Stimulated activated CD4-positive, alpha-beta T cell treated with anti-CD3 and anti-CD28 coated beads, Interleukin-15, amount 100 ng/mL, for 48 hours (primary cell): ENCODE data around the gene CTNNB1.
"Not testable (repeated sequence)": the region's sequence is repeated elsewhere in the genome, so short reads cannot be mapped to it uniquely, and the experiment has no call there.

Source experiments
- DNase-seq, 2 donors: peaks; one replicate each; pipeline ENCODE4 v3.0.0-alpha.2; 2020; ENCODE audit warnings: low read depth in 2 of 2

Gene CTNNB1

DNA sequence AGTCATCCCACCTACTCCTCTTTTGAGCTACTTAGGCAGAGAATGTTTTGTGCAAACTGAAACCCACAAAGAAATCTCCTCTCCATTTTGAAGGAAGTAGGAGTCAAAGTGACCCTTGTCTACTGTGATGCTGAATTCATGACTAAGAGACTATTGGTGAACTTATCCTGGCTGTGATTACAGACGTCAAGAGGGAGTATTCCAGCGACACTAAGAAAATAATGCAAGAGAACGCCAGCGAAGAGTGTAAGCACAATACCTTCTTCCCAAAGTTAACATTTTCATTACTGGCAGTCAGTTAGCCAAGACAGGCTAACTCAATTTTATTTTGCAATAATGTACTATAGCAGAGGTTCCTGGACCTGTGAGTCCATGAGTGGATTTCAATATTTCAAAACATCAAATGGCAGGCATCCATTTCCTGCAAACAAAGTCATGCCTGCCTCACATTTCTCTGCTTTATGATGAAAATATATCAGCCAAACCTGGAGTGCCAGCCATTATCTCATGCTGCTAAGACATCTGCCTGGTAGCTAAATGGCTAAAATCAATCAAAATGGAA is 59.0 kb downstream of the CTNNB1 start:
- DNase-seq = no peak

- DNase-seq = no peak
These were observed 60.3 kb downstream of the CTNNB1 start for GRCh38 chr3:41259449-41260062.

GRCh38 chr3:41260063-41260450 is 60.8 kb downstream of the CTNNB1 start:
- no peak for DNase-seq

DNA sequence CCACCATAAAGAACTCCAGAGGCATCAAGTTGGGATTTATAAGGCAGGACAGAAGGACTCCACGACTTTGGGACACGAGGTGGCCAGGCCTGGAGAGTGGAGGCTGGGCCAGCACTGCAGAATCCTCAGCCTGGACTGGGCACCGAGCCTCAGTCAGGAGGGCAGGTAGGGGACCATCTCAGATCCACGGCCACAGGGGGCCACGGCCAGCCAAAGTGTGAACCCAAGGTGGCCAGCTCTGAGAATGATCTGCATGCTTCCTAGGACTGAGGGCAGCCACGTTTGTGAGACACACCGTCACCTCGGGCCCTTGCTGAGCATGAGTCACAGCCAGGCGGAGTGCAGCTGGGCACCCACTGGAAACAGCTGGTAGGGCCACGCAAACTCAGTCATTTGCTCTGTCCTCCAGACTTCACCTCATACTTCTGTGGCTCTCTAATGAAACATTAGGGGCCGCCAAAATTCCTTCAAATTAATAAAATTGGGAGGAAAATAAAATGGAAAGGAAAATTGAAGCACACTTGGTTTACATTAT is 65.8 kb downstream of the CTNNB1 start:
- no peak for DNase-seq

- DNase-seq = no peak
These were observed 66.5 kb downstream of the CTNNB1 start for GRCh38 chr3:41265823-41266273.

GRCh38 chr3:41267975-41268640 is 68.8 kb downstream of the CTNNB1 start:
- no peak for DNase-seq

- no peak for DNase-seq
These were observed 73.4 kb downstream of the CTNNB1 start for GRCh38 chr3:41272667-41273066.

DNA sequence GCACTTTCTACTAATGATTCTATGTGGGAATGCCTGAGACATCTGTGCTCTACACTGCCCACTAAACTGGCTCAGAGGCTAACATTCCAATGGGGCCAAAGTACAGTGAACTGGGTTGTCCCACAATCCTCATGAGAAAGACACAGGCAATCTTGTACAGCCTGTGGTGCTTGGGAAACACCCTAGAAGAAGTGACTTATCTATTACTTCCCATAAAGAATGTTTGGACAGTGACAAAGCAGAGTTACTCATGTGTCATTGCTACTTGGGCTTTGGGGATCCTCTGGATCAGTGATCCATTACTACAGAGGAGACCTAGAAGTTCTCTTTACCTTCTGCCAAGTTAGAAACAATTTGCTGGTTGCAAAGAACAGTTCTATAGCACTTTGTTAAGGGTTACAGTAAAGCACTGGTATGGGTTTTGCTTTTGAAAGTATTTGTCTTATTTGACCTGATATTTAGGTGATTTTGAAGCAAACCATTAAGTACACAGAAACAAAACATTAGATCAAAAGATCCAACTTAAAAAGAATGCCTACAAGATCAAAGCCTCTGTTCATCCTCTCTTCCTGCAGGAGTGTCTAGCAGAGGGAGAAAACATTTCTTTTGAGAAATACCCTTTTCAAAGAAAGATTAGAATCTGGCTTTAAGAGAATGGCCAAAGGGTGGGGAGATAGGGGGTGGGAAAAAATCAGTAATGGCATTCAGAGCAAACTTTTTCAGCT is 75.8 kb downstream of the CTNNB1 start:
- DNase-seq = no peak

- DNase-seq = no peak
These were observed 76.9 kb downstream of the CTNNB1 start for GRCh38 chr3:41276191-41276590.

DNA sequence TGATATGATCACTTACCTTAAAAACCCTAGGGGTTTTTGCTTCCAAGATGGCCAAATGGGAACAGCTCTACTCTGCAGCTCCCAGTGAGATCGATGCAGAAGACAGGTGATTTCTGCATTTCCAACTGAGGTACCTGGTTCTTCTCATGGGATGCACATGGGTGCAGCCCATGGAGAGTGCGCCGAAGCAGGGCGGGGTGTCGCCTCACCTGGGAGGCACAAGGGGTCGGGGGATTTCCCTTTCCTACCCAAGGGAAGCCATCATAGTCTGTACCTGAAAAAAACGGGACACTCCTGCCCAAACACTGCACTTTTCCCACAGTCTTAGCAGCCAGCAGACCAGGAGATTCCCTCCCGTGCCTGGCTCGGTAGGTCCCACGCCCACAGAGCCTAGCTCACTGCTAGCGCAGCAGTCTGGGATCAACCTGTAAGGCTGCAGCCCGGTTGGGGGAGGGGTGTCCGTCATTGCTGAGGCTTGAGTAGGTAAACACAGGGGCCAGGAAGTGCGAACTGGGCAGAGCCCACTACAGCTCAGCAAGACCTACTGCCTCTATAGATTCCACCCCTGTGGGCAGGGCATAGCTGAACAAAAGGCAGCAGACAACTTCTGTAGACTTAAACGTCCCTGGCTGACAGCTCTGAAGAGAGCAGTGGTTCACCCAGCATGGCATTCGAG is 78.6 kb downstream of the CTNNB1 start:
- no peak for DNase-seq

DNA sequence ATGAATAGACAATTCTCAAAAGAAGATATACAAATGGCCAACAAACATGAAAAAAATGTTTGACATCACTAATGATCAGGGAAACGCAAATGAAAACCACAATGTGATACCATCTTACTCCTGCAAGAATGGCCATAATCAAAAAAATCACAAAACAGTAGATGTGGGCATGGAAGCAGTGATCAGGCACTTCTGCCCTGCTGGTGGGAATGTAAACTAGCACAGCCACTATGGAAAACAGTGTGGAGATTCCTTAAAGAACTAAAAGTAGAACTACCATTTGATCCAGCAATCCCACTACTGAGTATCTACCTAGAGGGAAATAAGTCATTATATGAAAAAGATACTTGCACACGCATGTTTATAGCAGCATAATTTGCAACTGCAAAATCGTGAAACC is 85.6 kb downstream of the CTNNB1 start:
- DNase-seq = not testable (repeated sequence)

- no peak for DNase-seq
These were observed 87.0 kb downstream of the CTNNB1 start for GRCh38 chr3:41286305-41286704.

GRCh38 chr3:41288785-41289184 is 89.5 kb downstream of the CTNNB1 start:
- DNase-seq = no peak
